IMR-90 (cell line): ENCODE measurements around the gene AHCYL1. TPM values are rescaled to one million over a fixed set of nuclear protein-coding genes. Genes with fewer than 3 reads are reported as not detected.

Source experiments
- ATAC-seq: fragments of 200-7000 bp; cut with Tn5 transposase; 2 replicates; pipeline ENCODE4 v1.9.1; 2020; ENCODE audit warnings: low read depth, mild to moderate bottlenecking, moderate library complexity
- BruUV-seq: library from RNA; stranded (reverse); fragments of 400-500 nt; replicated peaks from 2 replicates; lab custom pipeline; 2021; lab: Mats Ljungman, UMichigan
- CTCF ChIA-PET: fragments of 300-600 bp; formaldehyde crosslinking; extraction: SDS; loops from one replicate; lab custom pipeline; 2021; ENCODE audit warnings: antibody characterized with exemption; lab: Yijun Ruan, JAX
- POLR2A ChIA-PET: fragments of 300-600 bp; sonication (Branson Sonifier 250); formaldehyde crosslinking; loops from one replicate; lab custom pipeline; 2022; ENCODE audit warnings: antibody characterized with exemption; ENCODE audit not compliant: unreplicated experiment; lab: Charles Lee
- DNase-seq: peaks from one replicate; pipeline ENCODE4 v3.0.0; 2013
- H2AFZ ChIP-seq: replicated peaks from 2 replicates; pipeline ENCODE3; 2013; ENCODE audit warnings: low read length, mild to moderate bottlenecking; ENCODE audit not compliant: poor library complexity
- H2AK5ac ChIP-seq: 2 replicates; pipeline ENCODE4 v1.6.1; 2013; ENCODE audit warnings: low read depth, low read length, inconsistent platforms
- H2AK9ac ChIP-seq: replicated peaks from 2 replicates; pipeline ENCODE3; 2013; ENCODE audit warnings: mild to moderate bottlenecking, low read depth, low read length, moderate library complexity; ENCODE audit not compliant: poor library complexity
- H2BK120ac ChIP-seq: 2 replicates; pipeline ENCODE4 v1.6.1; 2013; ENCODE audit warnings: low read depth, low read length, inconsistent platforms
- H2BK15ac ChIP-seq: 3 replicates; pipeline ENCODE4 v1.6.1; 2013; ENCODE audit warnings: low read depth, low read length, inconsistent platforms
- H2BK20ac ChIP-seq: 2 replicates; pipeline ENCODE4 v1.6.1; 2013; ENCODE audit warnings: low read depth, mild to moderate bottlenecking, inconsistent platforms, low read length, moderate library complexity
- H2BK5ac ChIP-seq: 2 replicates; pipeline ENCODE4 v1.6.1; 2013; ENCODE audit warnings: mild to moderate bottlenecking, low read depth, low read length, inconsistent platforms; ENCODE audit not compliant: poor library complexity, severe bottlenecking
- H3K14ac ChIP-seq: replicated peaks from 2 replicates; pipeline ENCODE4 v1.6.1; 2013; ENCODE audit warnings: low read depth, low read length, inconsistent platforms
- H3K18ac ChIP-seq: 2 replicates; pipeline ENCODE4 v1.6.1; 2013; ENCODE audit warnings: low read depth, low read length, control low read depth
- H3K23ac ChIP-seq: 2 replicates; pipeline ENCODE4 v1.6.1; 2013; ENCODE audit warnings: low read depth, low read length, inconsistent platforms
- H3K27ac ChIP-seq: 2 replicates; pipeline ENCODE4 v1.5.1; 2013; ENCODE audit warnings: mild to moderate bottlenecking, control low read depth, low read length; ENCODE audit not compliant: insufficient read depth
- H3K27me3 ChIP-seq: 2 replicates; pipeline ENCODE4 v1.6.1; 2013; ENCODE audit warnings: low read length; ENCODE audit not compliant: control insufficient read depth, insufficient read depth
- H3K36me3 ChIP-seq: 2 replicates; pipeline ENCODE4 v1.6.1; 2013; ENCODE audit warnings: low read length, mixed read lengths; ENCODE audit not compliant: control insufficient read depth, insufficient read depth
- H3K4ac ChIP-seq: 2 replicates; pipeline ENCODE4 v1.6.1; 2013; ENCODE audit warnings: low read depth, low read length, inconsistent platforms
- H3K4me1 ChIP-seq: 2 replicates; pipeline ENCODE4 v1.6.1; 2013; ENCODE audit warnings: low read length, mixed read lengths; ENCODE audit not compliant: control insufficient read depth, insufficient read depth
- H3K4me2 ChIP-seq: 2 replicates; pipeline ENCODE4 v1.6.1; 2013; ENCODE audit warnings: low read depth, mild to moderate bottlenecking, control low read depth, low read length, moderate library complexity
- H3K4me3 ChIP-seq: 2 replicates; pipeline ENCODE4 v1.5.1; 2013; ENCODE audit warnings: low read depth, mild to moderate bottlenecking, control low read depth, low read length, moderate library complexity; ENCODE audit not compliant: insufficient read depth
- H3K56ac ChIP-seq: 2 replicates; pipeline ENCODE4 v1.6.1; 2013; ENCODE audit warnings: low read length, inconsistent platforms; ENCODE audit not compliant: insufficient read depth; ENCODE audit errors: extremely low read depth
- H3K79me1 ChIP-seq, 2 experiments: 2 replicates each; pipeline ENCODE4 v1.6.1; 2013; ENCODE audit warnings: low read length in 2 of 2, inconsistent platforms in 1 of 2, low read depth in 1 of 2
- H3K9ac ChIP-seq: 2 replicates; pipeline ENCODE4 v1.6.1; 2013; ENCODE audit warnings: low read depth, low read length, control low read depth
- H3K9me1 ChIP-seq: 2 replicates; pipeline ENCODE4 v1.6.1; 2013; ENCODE audit warnings: low read length, inconsistent platforms; ENCODE audit not compliant: insufficient read depth
- H3K9me3 ChIP-seq: 2 replicates; pipeline ENCODE4 v1.6.1; 2013; ENCODE audit warnings: low read length; ENCODE audit not compliant: control insufficient read depth, insufficient read depth
- H4K20me1 ChIP-seq: 2 replicates; pipeline ENCODE4 v1.6.1; 2013; ENCODE audit warnings: low read length, inconsistent platforms; ENCODE audit not compliant: insufficient read depth
- H4K5ac ChIP-seq: 2 replicates; pipeline ENCODE4 v1.6.1; 2013; ENCODE audit warnings: mild to moderate bottlenecking, low read depth, low read length, control low read depth
- H4K8ac ChIP-seq, 2 experiments: 2 replicates each; pipeline ENCODE4 v1.6.1; 2013; ENCODE audit warnings: low read depth in 2 of 2, low read length in 2 of 2, control low read depth in 1 of 2, inconsistent platforms in 1 of 2
- H4K91ac ChIP-seq: 2 replicates; pipeline ENCODE4 v1.6.1; 2013; ENCODE audit warnings: low read depth, low read length, inconsistent platforms; ENCODE audit not compliant: insufficient read depth
- CEBPB ChIP-seq: IDR thresholded peaks from 2 replicates; pipeline ENCODE4 v1.6.1; 2012; ENCODE audit warnings: low read depth, low read length, improper control_type of control experiment
- POLR2A ChIP-seq: IDR thresholded peaks from 2 replicates; pipeline ENCODE4 v1.6.1; 2012; ENCODE audit warnings: mild to moderate bottlenecking, low read depth, low read length
- WGBS, 2 experiments: methylation state at CpG; one replicate each; pipeline versions ENCODE4 v1.1.5 to v1.1.7; 2013; ENCODE audit warnings: missing lambda C conversion rate in 2 of 2; ENCODE audit not compliant: insufficient read length in 1 of 2; ENCODE audit errors: extremely low coverage in 2 of 2; 5-methylcytosine and 5-hydroxymethylcytosine counted together
- dilution Hi-C: fragments of 300-500 bp; cut with HindIII; formaldehyde crosslinking; loops from one replicate; pipeline ENCODE4 v1.14.3; 2018; ENCODE audit warnings: low sequenced_read_pairs; ENCODE audit not compliant: unreplicated experiment
- in situ Hi-C: fragments of 300-500 bp; cut with MboI; formaldehyde crosslinking; loops from 3 replicates; pipeline ENCODE4 v1.14.3; 2019; ENCODE audit warnings: low sequenced_read_pairs, inconsistent platforms, mixed read lengths
- intact Hi-C: fragments of 100-400 bp; cut with micrococcal nuclease; formaldehyde crosslinking; loops from 2 replicates; pipeline ENCODE4 v1.10.0; 2022
- polyA plus RNA-seq, 3 experiments: library from polyadenylated mRNA; depleted of rRNA; stranded (reverse); fragments of >200 nt; gene quantifications; 2 replicates each; pipeline ENCODE4 v1.2.3, GENCODE V29; 2012; ENCODE audit warnings: low replicate concordance in 1 of 3
- total RNA-seq: library from RNA; depleted of rRNA; stranded (reverse); fragments of >200 nt; gene quantifications from 2 replicates; pipeline ENCODE4 v1.2.3, GENCODE V29; 2012

Gene AHCYL1
- total and polyA plus RNA-seq, 2 of the 4 experiments (the other 2 are of a cell fraction) = 75.1 to 76.0 TPM

GRCh38 chr1:109990302-109990653 is 5.7 kb downstream of the AHCYL1 start:
- Histone ChIP-seq H3K9me1 (peaks cover 15% of the 10 kb centered on the region), H3K4me1 (peaks cover 6% of the 10 kb centered on the region; the same call in 1 of the 2 replicates), H2BK20ac (no peak overlapping the region), H2BK120ac (no peak overlapping the region), H2AFZ (no peak overlapping the region), H3K4ac (no peak overlapping the region), H3K23ac (no peak overlapping the region), H3K9ac (no peak overlapping the region), H3K18ac (no peak overlapping the region), H3K4me3 (no peak overlapping the region), H3K79me1 (peaks cover 41 to 93% of the 10 kb centered on the region in 2 experiments), H4K20me1 (peaks cover 61% of the 10 kb centered on the region), H2AK5ac (no peak overlapping the region), H3K56ac (no peak overlapping the region), H3K36me3 (peaks cover 5% of the 10 kb centered on the region), H3K4me2 (no peak overlapping the region), H2BK15ac (no peak overlapping the region), H2BK5ac (no peak overlapping the region), H3K27ac (no peak overlapping the region), H4K5ac (no peak overlapping the region), H4K8ac (no peak overlapping the region), H3K9me3 (no peaks in the 10 kb centered on the region), H2AK9ac (no peak overlapping the region), H3K14ac (no peak overlapping the region), H4K91ac (no peak overlapping the region), H3K27me3 (no peaks in the 10 kb centered on the region)
- WGBS, 2 experiments = no CpG with 5 or more reads among the region's 2 CpGs
- no TSS peak for BruUV-seq
- intact Hi-C loops (no loop called here), in situ Hi-C loops (no loop called here), dilution Hi-C loops (no loop called here)
- DNase-seq = no peak
- ATAC-seq = no peak
- ChIA-PET CTCF (no interaction called here), POLR2A (no interaction called here)
- TF ChIP-seq CEBPB (peak; percentile 69), POLR2A (no peak)
